ENCODE measurements around the gene TFPI2.

DNA sequence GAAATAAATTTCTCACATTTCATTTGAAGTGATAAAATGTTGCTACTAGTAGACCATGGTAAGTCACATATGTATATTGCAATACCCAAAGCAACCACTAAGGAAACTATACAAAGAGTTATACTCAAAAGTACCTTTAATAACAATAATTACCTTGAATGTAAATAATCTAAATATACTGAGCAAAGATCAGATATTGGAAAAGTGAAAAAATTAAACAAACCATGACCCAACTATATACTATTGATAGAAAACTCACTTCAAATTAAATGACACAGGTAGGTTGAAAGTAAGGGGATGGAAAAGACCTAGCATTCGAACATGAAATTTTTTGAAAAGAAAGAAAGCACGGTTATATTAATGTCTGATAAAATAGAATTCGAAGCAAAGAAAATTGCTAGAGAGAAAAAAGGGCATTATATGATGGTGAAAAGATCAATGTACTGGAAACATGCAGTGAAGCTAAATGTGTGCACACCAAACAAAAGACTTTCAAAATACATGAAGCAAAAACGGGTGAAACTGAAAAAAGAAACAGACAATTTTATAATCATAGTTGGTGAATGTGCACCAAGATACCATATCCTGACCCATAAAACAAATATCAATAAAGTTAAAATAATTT, 29.1 kb downstream of the TFPI2 start:
- TF ChIP-seq, protein P1, sequence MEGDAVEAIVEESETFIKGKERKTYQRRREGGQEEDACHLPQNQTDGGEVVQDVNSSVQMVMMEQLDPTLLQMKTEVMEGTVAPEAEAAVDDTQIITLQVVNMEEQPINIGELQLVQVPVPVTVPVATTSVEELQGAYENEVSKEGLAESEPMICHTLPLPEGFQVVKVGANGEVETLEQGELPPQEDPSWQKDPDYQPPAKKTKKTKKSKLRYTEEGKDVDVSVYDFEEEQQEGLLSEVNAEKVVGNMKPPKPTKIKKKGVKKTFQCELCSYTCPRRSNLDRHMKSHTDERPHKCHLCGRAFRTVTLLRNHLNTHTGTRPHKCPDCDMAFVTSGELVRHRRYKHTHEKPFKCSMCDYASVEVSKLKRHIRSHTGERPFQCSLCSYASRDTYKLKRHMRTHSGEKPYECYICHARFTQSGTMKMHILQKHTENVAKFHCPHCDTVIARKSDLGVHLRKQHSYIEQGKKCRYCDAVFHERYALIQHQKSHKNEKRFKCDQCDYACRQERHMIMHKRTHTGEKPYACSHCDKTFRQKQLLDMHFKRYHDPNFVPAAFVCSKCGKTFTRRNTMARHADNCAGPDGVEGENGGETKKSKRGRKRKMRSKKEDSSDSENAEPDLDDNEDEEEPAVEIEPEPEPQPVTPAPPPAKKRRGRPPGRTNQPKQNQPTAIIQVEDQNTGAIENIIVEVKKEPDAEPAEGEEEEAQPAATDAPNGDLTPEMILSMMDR (IDR thresholded peaks at IDR 0.05), result peak; percentile 64
- no peak for TF ChIP-seq ZFX (IDR thresholded peaks at IDR 0.05; ENCODE audit: borderline replicate concordance)
